NB4 (cell line): ENCODE data around the gene ARVCF.

Experiments used
- CTCF ChIP-seq: IDR thresholded peaks from one replicate; pipeline ENCODE4 v1.5.1; 2012; ENCODE audit warnings: low read depth, low read length
- POLR2A ChIP-seq: IDR thresholded peaks from 2 replicates; pipeline ENCODE4 v1.6.1; 2011; ENCODE audit warnings: mild to moderate bottlenecking; ENCODE audit not compliant: insufficient read length; ENCODE audit errors: extremely low read depth
- TF ChIP-seq, protein P1 (sequence below): IDR thresholded peaks from 2 replicates; pipeline ENCODE4 v1.6.1; 2011; ENCODE audit warnings: low read depth, low read length

DNA sequence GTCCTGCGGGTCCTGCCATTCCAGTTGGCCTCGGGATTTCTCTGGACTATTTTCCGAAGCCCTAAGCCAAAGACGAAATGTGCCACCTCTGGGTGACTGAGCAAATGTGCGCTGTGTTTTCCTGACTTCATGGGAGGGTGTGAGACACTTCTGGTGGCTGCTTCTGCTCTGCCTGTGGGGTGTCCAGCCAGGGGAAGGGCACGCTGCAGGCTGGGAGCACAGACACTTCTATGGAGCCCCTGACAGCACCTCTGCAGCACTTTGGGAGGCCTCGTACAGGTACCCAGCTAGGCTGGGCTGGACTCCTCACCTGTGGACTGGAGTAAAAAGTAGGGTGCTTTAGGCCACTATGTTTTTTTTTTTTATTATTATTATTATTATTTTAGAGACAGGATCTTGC is 22.0 kb upstream of the ARVCF start:
- no peak for TF ChIP-seq POLR2A
- TF ChIP-seq CTCF = no peak
- TF ChIP-seq, protein P1, sequence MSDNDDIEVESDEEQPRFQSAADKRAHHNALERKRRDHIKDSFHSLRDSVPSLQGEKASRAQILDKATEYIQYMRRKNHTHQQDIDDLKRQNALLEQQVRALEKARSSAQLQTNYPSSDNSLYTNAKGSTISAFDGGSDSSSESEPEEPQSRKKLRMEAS = no peak
